Medulla oblongata (tissue), 1 donor: ENCODE data around the gene ZNF554.

Experiments used
- DNase-seq: peaks from one replicate; pipeline ENCODE4 v3.0.0-alpha.2; 2015; ENCODE audit errors: extremely low spot score

ZNF554 gene

GRCh38 chr19:2819540-2820111 is at the start of gene ZNF554:
Gene ZNF554, plus strand, starts transcription at chr19:2819868. Its CDS starts 204 bp downstream, at chr19:2820072.
- peak; percentile 95 for DNase-seq

- peak; percentile 75 for DNase-seq
Measured at GRCh38 chr19:2770055-2771013, 49.3 kb upstream of the ZNF554 start.

- DNase-seq: no peak
Measured at GRCh38 chr19:2771786-2772674, 47.6 kb upstream of the ZNF554 start.

DNA sequence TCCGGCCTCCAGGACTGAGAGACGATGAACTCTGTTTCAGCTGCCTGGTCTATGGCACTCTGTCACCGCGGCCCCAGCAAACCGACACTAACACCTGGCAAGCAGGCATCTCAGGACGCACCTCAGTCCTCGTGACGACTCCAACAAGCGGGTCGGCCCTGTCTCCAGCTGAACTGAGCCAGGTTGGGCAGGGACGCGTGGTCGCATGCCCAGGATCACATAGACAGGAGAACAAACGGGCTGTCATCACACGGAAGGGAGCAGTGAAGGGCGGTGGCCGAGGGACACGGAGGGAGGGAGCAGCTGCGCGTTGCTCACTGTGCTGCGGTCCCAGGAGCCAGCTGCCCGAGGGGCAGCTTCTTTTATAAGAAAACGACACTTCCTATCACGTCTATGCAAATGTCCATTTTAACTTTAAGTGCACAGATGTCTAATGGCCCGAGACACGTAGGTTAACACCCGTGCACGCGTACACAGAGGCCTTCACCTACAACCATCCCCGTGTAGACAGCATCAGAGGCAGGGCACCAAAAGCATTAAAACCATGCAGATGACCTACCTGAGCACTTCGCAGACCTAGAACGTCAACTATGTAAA is 45.5 kb upstream of the ZNF554 start:
- DNase-seq: no peak

DNA sequence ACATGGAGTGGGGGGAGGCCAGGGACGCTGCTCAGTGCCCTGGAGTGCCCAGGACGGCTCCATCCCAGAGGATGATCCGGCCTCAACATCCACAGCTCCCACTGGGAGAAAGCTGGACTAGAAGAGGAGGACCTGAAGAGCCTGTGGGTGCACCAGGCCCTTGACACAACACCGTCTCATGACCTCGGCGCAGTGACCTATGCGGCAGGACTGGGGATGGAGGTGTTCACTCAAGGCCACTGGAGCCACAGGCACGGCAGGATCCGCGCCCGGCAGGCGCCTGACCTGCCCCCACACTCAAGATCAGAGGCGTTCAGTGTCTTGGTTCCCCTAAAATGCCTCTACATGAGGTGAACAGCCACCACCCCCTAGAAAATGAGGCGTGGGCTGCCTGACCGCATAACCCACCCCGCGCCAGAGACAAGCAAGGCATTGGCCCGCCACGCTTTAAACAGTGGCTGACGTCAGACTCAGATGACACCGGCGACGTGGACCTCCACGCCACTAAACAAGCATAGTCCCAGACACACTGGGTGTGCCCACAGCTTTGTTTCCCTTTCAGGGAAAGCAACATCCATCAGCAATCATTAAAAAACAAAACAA is 44.6 kb upstream of the ZNF554 start:
- DNase-seq: peak; percentile 72

DNA sequence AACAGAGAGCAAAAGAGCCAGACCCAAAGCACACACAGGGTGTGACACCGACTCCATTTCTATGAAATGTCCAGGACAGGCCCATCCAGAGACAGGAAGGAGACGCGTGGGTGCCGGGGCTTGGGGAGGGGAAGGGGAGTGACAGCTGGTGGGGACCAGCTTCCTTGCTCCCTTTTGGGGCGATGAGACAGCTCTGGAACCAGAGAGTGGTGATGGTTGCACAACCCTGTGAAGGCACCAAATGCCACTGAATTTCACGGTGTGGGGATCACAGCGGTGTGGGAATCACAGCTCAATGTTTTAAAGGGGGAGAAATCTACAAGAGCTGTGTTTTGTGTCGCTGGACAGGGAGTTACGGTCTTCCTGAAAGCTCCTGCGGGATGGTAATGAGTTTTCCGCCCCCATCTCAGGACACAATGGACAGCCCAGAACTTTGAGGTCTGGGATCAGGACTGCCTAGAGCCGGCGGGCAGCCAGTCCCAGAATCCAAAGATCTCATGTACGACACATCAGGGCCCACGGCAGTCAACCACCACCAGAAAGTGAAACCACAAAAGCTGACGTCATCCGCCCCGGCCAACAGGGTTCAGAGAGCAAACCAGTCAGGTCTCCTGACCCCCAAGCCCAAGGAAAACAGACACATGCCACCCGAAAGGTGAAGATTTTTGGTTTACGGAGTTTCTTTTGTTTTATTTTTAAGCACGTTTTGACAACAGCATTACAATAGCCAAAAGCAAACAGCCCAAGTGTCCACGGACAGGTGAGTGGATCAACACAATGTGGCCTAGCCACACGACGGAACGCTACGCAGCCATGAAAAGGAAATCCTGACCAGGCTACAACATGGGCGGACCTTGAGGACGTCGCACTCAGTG is 43.9 kb upstream of the ZNF554 start:
- DNase-seq: peak; percentile 76

- DNase-seq: no peak
Measured at GRCh38 chr19:2777952-2778683, 41.5 kb upstream of the ZNF554 start.

DNA sequence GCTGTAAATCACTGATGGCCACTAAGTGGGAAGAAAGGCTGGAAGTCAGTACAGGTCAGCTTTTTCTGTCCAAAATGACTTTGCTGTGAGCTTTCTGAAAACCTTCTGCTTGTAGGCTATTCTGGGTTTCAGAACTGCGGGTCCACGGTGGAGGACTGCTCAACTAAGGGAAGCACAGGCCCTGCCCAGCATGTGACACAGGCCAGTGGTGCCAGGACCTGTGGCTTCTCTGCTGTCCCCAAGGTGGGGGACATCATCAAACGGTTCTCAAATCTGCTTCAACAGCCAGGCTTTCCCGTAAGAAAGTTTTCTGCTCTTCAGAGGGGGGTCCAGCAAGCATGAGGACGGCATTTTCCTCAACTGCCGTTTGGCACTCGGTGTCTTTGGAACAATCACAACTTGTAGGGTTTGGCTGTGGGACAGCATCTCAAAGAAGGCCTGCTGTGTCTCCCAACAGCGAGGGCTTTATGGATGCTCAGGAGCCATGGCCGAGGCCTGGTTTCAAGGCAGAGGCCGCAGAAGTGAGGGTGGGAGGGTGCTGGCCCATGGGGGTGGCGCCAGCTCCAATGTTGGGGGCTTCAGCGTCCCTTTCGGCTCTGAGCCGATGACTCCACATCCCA is 40.4 kb upstream of the ZNF554 start:
- DNase-seq: peak; percentile 81

DNA sequence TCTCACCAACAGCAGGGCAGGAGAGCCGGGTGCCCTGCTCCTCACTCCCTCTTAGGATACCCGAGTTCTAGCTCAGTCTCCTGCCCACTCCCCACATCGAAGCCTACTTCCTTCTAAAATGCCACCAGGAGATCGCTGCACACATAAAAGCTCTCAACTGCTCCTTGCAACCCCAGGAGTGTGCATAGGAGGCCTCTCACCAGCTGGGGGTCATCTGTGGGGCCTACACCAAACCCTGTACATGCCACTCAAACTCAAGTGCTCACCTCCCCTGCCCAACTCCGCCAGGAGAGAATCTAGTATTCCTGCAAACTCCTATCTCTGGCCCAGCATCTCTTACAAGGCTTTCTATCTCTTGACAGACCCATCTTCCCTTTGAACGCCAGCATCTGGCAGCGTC is 39.4 kb upstream of the ZNF554 start:
- DNase-seq: no peak

DNA sequence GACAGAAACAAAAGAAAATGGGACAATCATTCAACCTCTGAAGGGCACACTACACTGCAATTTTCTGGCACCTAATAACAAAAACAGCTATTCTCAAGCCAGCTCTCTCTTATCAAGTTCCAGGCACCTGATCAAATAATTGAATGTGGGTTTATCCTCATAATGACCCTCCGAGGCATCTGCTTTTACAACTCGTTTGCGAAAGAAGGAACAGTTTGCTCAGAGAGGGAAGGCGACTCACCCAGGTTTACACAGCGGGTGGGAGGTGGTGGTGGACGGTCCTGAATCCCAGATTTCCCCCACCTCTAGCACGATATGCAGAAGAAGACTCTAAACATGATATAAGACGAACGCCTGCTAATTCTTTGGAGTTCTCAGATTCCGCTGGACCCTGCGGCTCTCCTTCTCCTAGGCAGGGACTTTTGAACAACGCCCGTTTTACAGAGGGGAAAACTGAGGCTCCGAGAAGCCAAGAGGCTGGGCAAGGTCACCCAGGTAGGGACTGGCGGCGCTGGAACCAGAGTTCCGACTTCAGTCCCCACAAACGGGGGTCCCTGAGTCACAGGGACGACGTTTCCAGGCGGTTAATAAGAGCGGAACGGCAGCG is 37.2 kb upstream of the ZNF554 start:
- DNase-seq: no peak

DNA sequence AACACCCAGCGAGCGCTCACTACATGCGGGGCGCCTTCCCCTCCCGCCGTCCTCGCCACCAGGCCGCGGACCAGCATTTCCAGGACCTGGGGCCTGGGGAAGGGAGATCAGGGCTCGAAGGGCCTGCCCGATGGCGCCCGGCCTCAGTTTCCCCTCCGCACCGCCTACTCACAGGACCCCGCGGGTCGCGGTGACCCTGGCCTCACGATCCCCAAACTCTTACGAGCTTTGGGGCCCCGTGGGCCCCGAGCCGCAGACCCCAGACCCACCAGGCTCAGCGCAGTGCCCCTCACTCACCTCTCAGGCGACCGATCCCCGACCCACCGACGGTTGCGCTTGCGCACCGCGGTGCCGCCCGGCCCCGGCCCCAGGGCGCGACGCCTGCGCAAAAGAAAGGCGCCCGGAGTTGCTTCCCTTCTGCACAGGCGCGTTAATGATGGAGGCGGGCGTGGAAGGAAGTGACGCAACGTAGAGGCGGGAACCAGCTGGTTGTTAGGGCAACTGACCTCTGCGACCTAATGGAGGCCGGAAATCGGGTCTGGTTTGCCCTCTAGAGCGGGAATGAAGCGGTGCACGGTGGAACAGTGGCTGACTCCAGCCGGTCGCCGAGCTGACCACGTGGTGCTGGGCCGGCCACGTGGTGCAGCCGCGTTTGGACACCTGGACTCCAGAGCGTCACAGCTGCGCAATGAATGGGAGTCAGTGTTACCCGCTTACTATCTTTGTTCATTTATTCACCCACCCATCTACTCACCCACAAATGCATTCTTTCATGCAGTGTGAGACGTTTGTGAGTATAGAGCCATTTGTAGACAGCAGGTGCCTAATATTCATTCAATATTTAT is 36.5 kb upstream of the ZNF554 start, which contains the start of gene SGTA:
TSS of gene SGTA (minus strand) at position 338 of the 845 bp plus-strand sequence. CDS start 14,205 bp downstream, outside the sequence.
- DNase-seq: peak; percentile 99

DNA sequence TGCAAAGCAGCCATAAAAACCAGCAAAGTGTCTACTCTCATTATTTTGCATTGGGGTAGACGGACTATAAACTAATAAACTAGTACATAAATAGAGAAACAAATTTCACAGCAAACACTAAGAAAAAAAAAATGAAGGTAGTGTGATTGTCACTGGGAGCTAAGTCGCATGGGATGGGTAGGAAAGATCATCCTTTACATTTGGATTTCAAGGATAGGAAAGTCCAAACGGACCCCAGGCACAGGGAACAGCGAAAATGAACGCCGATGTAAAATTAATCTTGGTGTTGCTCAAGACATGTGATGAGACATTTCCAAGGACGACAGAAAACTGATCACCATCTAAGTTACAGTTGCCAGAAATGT is 35.9 kb upstream of the ZNF554 start:
- no peak for DNase-seq

DNA sequence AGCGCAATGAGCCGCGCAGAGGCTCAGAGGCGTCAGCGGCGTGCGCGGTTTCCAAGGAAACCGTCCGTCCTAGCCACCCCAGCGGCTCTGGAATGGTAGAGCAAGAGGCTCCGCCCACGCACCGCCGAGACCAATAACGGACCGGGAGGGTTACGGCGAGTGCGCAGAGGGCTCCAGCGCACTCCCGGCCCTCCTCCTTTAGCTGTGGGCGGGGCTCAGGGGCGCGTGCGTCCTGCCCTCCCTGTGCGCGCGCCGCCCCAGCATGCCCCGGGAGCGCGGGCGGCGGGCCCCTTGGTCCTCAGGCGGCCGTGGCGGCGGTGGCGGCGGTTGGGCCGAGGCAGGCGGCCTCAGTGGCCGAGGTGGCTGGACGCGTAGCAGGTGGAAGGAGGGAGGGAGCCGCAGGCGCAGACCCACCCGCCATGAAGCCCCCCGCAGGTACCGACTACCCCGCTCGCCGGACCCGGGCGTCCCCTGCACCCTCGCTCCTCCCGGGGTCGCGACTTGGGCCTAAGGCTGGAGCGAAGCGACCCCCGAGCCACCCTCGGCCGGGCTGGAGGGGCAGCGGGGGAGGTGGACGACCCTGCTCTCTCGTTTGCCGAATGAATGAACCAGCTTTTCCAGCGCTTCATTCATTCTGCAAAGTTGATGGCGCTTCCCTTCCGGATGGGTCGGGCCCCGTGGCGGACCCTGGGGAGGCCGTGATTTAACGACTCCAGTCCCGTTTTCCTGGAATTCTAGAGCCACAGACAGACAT is 34.2 kb upstream of the ZNF554 start, which contains the start of gene THOP1:
TSS of gene THOP1 (plus strand) at position 260 of the 754 bp plus-strand sequence. CDS start at position 420, 160 bp downstream.
- peak; percentile 99 for DNase-seq

- no peak for DNase-seq
Measured at GRCh38 chr19:2787115-2787514, 32.6 kb upstream of the ZNF554 start.

DNA sequence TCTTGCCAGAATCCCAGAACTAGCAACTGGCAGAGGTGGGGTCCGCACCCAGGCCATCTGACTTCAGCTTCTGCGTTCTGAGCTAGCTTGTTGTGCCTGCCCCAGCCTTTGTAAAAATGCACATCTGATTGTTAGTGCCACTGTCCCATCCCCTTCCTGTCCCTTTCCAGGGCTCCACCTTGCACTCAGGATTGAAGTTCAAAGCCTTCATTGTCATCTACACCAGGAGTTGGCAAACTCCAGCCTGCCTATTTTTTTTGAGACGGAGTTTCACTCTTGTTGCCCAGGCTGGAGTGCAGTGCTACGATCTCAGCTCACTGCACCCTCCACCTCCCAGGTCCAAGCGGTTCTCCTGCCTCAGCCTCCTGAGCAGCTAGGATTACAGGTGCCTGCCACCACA is 31.4 kb upstream of the ZNF554 start:
- DNase-seq: no peak

- DNase-seq: no peak
Measured at GRCh38 chr19:2790194-2790556, 29.5 kb upstream of the ZNF554 start.
